ENCODE results near the gene BRSK2.

The BRSK2 gene

DNA sequence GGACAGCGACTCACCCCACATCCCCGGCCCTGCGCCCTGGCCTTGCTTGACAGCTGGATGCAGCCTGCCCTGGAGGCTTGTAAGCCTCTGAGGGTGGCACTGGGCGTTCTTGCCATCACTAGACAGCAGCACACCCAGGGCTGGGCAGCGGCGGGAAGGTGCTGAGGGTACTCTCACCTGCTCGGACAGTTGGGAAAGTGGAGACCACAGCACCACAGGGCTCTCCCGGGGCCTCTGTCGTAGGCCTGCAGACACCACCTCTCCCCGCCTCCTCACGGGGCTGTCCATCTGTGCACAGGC is 18.8 kb upstream of the BRSK2 start:
- H3K36me3 ChIP-seq (ENCODE audit: control insufficient read depth, insufficient read depth, low read length, severe bottlenecking): no peaks in the 10 kb centered on the region
- peaks cover 11% of the 10 kb centered on the region for H3K9me3 ChIP-seq (ENCODE audit: control insufficient read depth, low read length)
- no peak overlapping the region for H3K9ac ChIP-seq (ENCODE audit: low read length)
- no peaks in the 10 kb centered on the region for H3K4me1 ChIP-seq (ENCODE audit: control insufficient read depth, insufficient read depth, low read length)
- no peak for DNase-seq (ENCODE audit: low read depth)
- H3K27me3 ChIP-seq (replicated peaks; ENCODE audit: control insufficient read depth, insufficient read depth, low read length): peaks cover 42% of the 10 kb centered on the region
- no peak overlapping the region for H3K4me3 ChIP-seq (ENCODE audit: low read length)

DNA sequence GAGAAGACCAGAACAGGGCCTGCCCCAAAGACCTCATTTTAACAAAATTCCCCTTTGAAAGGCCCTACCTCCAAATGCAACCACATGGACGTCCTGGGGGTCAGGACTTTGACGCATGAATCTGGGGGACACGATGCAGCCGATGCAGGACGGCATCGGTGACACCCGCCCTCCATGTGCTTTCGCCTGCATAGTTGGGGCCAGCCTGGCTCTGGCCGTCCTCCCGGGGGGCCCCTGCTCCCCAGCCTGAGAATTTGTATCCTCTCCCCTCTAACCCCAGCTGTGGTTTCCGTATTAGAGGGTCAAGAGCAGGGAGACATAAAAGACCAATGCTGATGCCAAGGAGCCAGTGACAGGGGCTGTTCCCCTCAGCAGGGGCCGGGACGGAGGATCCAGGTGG is 18.4 kb upstream of the BRSK2 start:
- H3K4me1 ChIP-seq (ENCODE audit: control insufficient read depth, insufficient read depth, low read length): no peaks in the 10 kb centered on the region
- H3K27me3 ChIP-seq (replicated peaks; ENCODE audit: control insufficient read depth, insufficient read depth, low read length): peaks cover 43% of the 10 kb centered on the region
- H3K36me3 ChIP-seq (ENCODE audit: control insufficient read depth, insufficient read depth, low read length, severe bottlenecking): no peaks in the 10 kb centered on the region
- H3K9ac ChIP-seq (ENCODE audit: low read length): no peak overlapping the region
- H3K4me3 ChIP-seq (ENCODE audit: low read length): no peak overlapping the region
- peaks cover 8% of the 10 kb centered on the region for H3K9me3 ChIP-seq (ENCODE audit: control insufficient read depth, low read length)
- no peak for DNase-seq (ENCODE audit: low read depth)

DNA sequence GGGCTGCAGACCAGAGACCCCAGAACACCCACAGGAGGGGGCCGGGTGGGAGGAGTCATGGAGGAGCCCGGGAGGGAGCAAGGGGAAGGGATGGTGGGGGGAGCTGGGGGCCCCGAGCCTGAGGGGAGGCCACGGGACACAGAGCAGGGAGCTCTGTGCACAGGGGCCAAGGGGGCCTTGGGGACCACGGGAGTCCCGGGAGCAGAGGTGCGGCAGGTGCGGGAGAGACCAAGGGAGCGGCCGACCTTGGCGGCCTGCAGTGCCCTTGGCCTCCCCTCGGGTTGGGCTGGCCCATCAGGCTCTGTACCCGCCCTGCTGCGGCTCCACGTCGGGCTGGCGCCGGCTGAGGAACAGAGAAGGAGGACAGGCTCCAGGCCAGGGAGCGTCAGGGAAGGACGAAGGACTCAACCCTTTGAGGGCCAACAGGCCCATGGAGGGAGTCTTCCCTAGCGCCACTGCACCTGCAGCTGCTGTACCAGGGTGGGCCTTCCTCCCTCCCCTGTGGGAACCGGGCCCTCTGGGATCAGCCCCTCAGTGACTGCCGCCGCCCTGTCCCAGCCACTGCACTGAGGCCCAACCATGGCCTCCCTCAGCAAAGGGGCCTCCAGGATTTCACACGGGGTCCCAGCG is 17.8 kb upstream of the BRSK2 start:
- Histone ChIP-seq H3K9ac (ENCODE audit: low read length) (no peak overlapping the region), H3K27me3 (replicated peaks; ENCODE audit: control insufficient read depth, insufficient read depth, low read length) (peaks cover 49% of the 10 kb centered on the region), H3K9me3 (ENCODE audit: control insufficient read depth, low read length) (peaks cover 2% of the 10 kb centered on the region), H3K4me1 (ENCODE audit: control insufficient read depth, insufficient read depth, low read length) (no peaks in the 10 kb centered on the region), H3K4me3 (ENCODE audit: low read length) (no peak overlapping the region), H3K36me3 (ENCODE audit: control insufficient read depth, insufficient read depth, low read length, severe bottlenecking) (no peaks in the 10 kb centered on the region)
- DNase-seq (ENCODE audit: low read depth): no peak

DNA sequence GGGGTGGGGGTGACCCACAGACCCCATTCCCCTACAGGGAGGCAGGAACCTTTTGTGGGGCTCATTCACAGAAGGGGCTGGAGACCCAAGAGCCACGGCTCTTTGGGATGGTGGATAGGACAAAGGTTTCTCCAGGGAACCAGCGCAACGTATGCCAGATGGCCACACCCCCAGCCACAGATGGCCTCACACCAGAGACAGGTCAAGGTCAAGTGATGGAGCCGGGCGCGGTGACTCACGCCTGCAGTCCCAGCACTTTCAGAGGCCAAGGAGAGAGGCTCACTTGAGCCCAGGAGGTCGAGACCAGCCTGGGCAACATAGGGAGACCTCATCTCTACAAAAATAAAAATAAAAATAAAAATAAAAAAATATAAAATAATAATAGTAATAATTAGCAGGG is 17.1 kb upstream of the BRSK2 start:
- Histone ChIP-seq H3K4me3 (ENCODE audit: low read length) (no peak overlapping the region), H3K4me1 (ENCODE audit: control insufficient read depth, insufficient read depth, low read length) (no peaks in the 10 kb centered on the region), H3K9ac (ENCODE audit: low read length) (no peak overlapping the region), H3K36me3 (ENCODE audit: control insufficient read depth, insufficient read depth, low read length, severe bottlenecking) (no peaks in the 10 kb centered on the region), H3K9me3 (ENCODE audit: control insufficient read depth, low read length) (no peaks in the 10 kb centered on the region), H3K27me3 (replicated peaks; ENCODE audit: control insufficient read depth, insufficient read depth, low read length) (peaks cover 54% of the 10 kb centered on the region)
- no peak for DNase-seq (ENCODE audit: low read depth)

DNA sequence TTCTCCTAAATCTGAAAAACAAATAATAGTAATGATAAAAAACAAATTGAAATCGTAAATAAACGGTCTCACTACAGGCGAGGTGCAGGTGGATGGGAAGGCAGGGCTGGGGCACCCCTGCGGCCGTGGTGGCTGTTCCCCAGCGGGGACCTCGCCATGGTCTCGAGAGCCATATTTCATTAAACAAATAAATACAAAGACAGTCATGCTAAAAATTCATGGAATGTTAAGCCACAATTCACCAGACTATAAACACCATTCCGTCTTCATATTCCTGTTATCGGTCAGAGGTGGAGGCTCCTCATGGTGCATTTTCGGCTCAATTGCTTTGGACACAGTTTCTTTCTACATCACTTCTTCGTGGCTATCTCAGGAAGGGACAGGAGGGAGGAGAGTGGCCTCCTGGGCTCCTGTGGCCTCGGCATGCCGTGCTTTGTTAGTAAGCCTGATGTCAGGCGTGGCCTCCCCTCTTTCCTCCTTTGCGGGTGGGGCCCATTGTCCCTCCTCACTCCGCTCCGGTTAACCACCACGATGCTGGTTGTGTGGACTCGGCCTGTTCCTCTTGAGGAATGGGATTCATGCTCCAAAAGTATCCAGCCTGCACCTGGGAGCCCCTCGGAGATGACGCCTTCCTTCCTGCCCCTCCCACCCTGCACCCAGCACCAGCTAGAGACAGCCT is 16.1 kb upstream of the BRSK2 start:
- DNase-seq (ENCODE audit: low read depth): peak; percentile 13
- no peaks in the 10 kb centered on the region for H3K36me3 ChIP-seq (ENCODE audit: control insufficient read depth, insufficient read depth, low read length, severe bottlenecking)
- no peaks in the 10 kb centered on the region for H3K4me1 ChIP-seq (ENCODE audit: control insufficient read depth, insufficient read depth, low read length)
- H3K9me3 ChIP-seq (ENCODE audit: control insufficient read depth, low read length): no peaks in the 10 kb centered on the region
- H3K27me3 ChIP-seq (replicated peaks; ENCODE audit: control insufficient read depth, insufficient read depth, low read length): peaks cover 46% of the 10 kb centered on the region
- no peak overlapping the region for H3K9ac ChIP-seq (ENCODE audit: low read length)
- H3K4me3 ChIP-seq (ENCODE audit: low read length): no peak overlapping the region

DNA sequence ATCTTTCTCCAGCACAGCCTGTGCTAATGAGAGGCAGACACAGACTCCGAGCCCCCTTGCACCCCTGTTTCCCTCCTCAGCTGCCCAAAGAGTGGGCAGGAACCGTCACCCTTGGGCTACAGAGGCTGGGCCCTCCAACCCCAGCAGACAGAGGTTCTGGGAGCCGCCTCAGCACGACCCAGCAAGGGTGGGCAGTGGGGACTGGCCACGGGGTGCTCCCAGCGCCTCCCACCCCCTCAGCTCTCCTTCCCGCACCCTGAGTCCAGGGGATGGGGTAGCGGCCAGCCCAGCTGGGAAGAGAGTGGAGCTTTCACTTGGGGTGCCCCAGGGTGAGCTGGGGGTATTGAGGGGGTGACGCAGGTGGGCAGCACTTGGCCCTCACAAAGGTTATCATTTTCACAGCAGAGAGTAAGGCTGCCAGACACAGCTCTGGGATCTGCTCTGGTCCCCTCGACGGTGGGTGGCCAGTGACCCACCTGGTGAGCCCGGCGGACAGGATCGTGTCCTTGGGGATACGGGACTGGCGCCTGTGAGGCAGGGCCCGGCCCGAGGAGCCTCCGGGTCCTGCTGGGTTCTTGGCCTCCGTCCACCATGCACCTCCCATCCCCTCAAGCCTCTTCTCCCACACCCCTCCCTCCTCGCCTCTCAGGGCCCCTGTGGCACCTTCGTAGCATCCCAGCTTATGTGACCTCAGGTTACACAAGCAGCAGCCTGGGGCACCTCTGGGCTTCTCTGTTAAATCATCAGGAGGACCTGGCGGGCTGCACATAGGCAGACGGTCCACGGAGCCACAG is 14.4 kb upstream of the BRSK2 start:
- H3K9me3 ChIP-seq (ENCODE audit: control insufficient read depth, low read length): no peaks in the 10 kb centered on the region
- no peaks in the 10 kb centered on the region for H3K36me3 ChIP-seq (ENCODE audit: control insufficient read depth, insufficient read depth, low read length, severe bottlenecking)
- no peak overlapping the region for H3K4me3 ChIP-seq (ENCODE audit: low read length)
- no peak overlapping the region for H3K9ac ChIP-seq (ENCODE audit: low read length)
- H3K4me1 ChIP-seq (ENCODE audit: control insufficient read depth, insufficient read depth, low read length): no peaks in the 10 kb centered on the region
- H3K27me3 ChIP-seq (replicated peaks; ENCODE audit: control insufficient read depth, insufficient read depth, low read length): peaks cover 38% of the 10 kb centered on the region
- DNase-seq (ENCODE audit: low read depth): no peak

DNA sequence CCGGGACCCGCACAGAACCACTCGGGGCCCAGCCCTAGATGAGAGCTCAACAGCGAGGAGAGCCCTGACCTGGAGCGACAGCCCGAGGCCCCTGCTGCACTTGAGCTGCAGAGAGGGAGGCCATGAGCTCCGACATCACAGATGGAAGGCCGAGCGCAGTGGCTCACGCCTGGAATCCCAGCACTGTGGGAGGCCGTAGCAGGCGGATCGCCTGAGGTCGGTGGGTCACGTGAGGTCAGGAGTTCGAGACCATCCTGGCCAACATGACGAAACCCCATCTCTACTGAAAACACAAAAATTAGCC is 13.8 kb upstream of the BRSK2 start:
- Histone ChIP-seq H3K4me1 (ENCODE audit: control insufficient read depth, insufficient read depth, low read length) (no peaks in the 10 kb centered on the region), H3K36me3 (ENCODE audit: control insufficient read depth, insufficient read depth, low read length, severe bottlenecking) (no peaks in the 10 kb centered on the region), H3K4me3 (ENCODE audit: low read length) (no peak overlapping the region), H3K27me3 (replicated peaks; ENCODE audit: control insufficient read depth, insufficient read depth, low read length) (peaks cover 38% of the 10 kb centered on the region), H3K9ac (ENCODE audit: low read length) (no peak overlapping the region), H3K9me3 (ENCODE audit: control insufficient read depth, low read length) (no peaks in the 10 kb centered on the region)
- no peak for DNase-seq (ENCODE audit: low read depth)

DNA sequence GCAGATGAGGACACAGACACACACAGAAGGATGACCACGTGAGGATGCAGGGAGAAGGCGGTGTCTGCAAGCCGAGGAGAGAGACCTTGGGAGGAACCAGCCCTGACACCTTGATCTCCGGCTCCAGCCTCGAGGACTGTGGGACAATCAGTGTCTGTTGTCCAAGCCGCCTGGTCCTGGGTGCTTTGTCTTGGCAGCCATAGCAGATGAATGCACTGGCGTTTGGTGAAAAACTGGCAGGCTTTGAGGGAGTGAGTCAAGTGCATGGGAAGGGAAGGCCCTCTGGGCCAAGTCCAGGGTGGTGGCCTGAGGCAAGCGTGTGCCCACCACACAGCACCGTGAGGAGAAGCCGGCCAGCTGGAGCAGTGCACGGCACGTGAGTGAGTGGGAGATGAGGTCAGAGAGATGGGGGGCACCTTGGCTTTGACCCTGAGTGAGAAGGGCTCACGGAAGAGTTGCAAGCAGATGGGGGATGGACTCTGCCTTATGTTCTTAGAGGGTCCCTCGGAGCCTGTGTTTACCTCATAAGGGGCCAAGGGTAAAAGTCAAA is 12.4 kb upstream of the BRSK2 start:
- H3K4me1 ChIP-seq (ENCODE audit: control insufficient read depth, insufficient read depth, low read length): no peaks in the 10 kb centered on the region
- no peak overlapping the region for H3K9ac ChIP-seq (ENCODE audit: low read length)
- no peak for DNase-seq (ENCODE audit: low read depth)
- no peaks in the 10 kb centered on the region for H3K36me3 ChIP-seq (ENCODE audit: control insufficient read depth, insufficient read depth, low read length, severe bottlenecking)
- peaks cover 34% of the 10 kb centered on the region for H3K27me3 ChIP-seq (replicated peaks; ENCODE audit: control insufficient read depth, insufficient read depth, low read length)
- H3K9me3 ChIP-seq (ENCODE audit: control insufficient read depth, low read length): no peaks in the 10 kb centered on the region
- no peak overlapping the region for H3K4me3 ChIP-seq (ENCODE audit: low read length)

DNA sequence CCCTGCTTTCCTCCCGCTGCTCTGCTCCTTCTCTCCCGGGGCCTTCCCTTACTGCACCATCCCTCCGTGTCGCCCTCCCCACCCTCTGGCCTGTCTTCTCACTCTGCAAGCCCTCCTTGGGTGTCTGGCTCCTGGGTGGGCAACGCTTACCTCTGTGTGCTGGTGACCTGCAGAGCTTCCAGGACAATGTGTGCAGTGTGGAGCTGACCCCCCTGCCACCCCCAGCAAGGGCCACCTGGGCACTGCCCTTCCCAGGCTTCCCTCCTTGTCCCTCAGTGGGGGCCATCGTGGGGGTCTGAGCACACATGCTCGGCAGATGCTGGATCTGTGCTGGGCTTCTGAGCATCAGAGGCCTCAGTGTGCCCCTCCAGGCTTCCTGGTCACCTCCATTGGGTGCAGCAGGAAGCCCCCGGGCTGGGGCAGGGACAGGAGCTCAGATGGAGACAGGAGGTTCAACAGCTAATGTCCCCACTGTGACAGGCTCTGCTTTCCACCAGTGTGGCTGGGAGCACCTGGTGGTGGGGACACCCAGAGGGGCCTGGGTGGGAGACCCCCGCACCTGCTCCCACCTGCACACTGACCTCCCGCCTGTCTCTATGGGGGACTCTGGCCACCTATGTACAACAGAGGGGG is 7.8 kb upstream of the BRSK2 start:
- no peaks in the 10 kb centered on the region for H3K36me3 ChIP-seq (ENCODE audit: control insufficient read depth, insufficient read depth, low read length, severe bottlenecking)
- H3K4me1 ChIP-seq (ENCODE audit: control insufficient read depth, insufficient read depth, low read length): peaks cover 4% of the 10 kb centered on the region
- no peak overlapping the region for H3K9ac ChIP-seq (ENCODE audit: low read length)
- H3K27me3 ChIP-seq (replicated peaks; ENCODE audit: control insufficient read depth, insufficient read depth, low read length): peaks cover 6% of the 10 kb centered on the region
- no peaks in the 10 kb centered on the region for H3K9me3 ChIP-seq (ENCODE audit: control insufficient read depth, low read length)
- DNase-seq (ENCODE audit: low read depth): no peak
- H3K4me3 ChIP-seq (ENCODE audit: low read length): no peak overlapping the region

DNA sequence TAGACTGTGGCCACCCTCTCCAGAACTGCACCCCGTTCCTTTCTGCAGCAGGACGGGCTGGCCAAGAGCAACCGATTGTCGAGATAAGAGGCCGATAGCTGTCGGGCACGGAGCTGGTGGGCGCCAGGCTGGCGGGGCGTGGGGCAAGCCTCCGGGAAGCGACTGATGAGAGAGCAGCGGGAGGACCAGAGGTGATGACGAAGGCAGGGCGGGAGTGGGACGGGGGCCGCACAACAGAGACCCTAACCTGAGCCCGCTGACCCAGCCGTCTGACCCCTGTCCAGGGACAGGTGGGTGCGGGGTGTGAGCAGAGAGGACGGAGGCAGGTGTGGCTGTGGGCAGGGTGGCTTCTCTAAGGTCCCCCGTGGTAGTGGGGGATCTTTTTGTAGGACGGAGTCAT is 7.3 kb upstream of the BRSK2 start:
- Histone ChIP-seq H3K9me3 (ENCODE audit: control insufficient read depth, low read length) (no peaks in the 10 kb centered on the region), H3K36me3 (ENCODE audit: control insufficient read depth, insufficient read depth, low read length, severe bottlenecking) (no peaks in the 10 kb centered on the region), H3K9ac (ENCODE audit: low read length) (no peak overlapping the region), H3K4me1 (ENCODE audit: control insufficient read depth, insufficient read depth, low read length) (peaks cover 4% of the 10 kb centered on the region), H3K4me3 (ENCODE audit: low read length) (peak overlapping the region; percentile 75), H3K27me3 (replicated peaks; ENCODE audit: control insufficient read depth, insufficient read depth, low read length) (peaks cover 1% of the 10 kb centered on the region)
- no peak for DNase-seq (ENCODE audit: low read depth)
